PC-9 (cell line): ENCODE measurements around the gene SIGLEC15. TPM values are rescaled to one million over a fixed set of nuclear protein-coding genes. Genes with fewer than 3 reads are reported as not detected.
A peak's percentile ranks its signal among the peaks of the same experiment; 100 is the strongest.

ENCODE experiments used
- BruUV-seq: library from RNA; stranded (reverse); fragments of 400-500 nt; replicated peaks from 2 replicates; lab custom pipeline; 2021; lab: Mats Ljungman, UMichigan
- CTCF ChIA-PET: fragments of 300-600 bp; sonication (Branson Sonifier 250); formaldehyde crosslinking; loops from one replicate; lab custom pipeline; 2022; ENCODE audit warnings: antibody characterized with exemption; lab: Charles Lee
- POLR2A ChIA-PET: fragments of 300-600 bp; sonication (Branson Sonifier 250); formaldehyde crosslinking; loops from one replicate; lab custom pipeline; 2022; ENCODE audit warnings: antibody characterized with exemption; ENCODE audit not compliant: unreplicated experiment; lab: Charles Lee
- DNase-seq, 2 experiments: peaks; one replicate each; pipeline versions ENCODE4 v3.0.0 to v3.0.0-alpha.2; 2015 to 2022; ENCODE audit warnings: mixed read lengths in 1 of 2
- H2AFZ ChIP-seq: fragments of 200-600 bp; sonication (generic); 2 replicates; pipeline ENCODE4 v1.8.1; 2017; ENCODE audit warnings: antibody characterized with exemption
- H3F3A ChIP-seq: fragments of 200-600 bp; sonication (generic); 2 replicates; pipeline ENCODE4 v1.8.1; 2017; ENCODE audit warnings: antibody characterized with exemption, mild to moderate bottlenecking, low read depth; ENCODE audit not compliant: insufficient read depth
- H3K27ac ChIP-seq: fragments of 200-600 bp; sonication (generic); 2 replicates; pipeline ENCODE4 v1.6.1; 2016; ENCODE audit warnings: mixed run types
- H3K27me3 ChIP-seq: fragments of 200-600 bp; sonication (generic); 2 replicates; pipeline ENCODE4 v1.6.1; 2016; ENCODE audit warnings: low read depth, mixed run types; ENCODE audit not compliant: insufficient read depth
- H3K36me3 ChIP-seq: fragments of 200-600 bp; sonication (generic); 2 replicates; pipeline ENCODE4 v1.6.1; 2016; ENCODE audit warnings: low read depth, mixed run types
- H3K4me1 ChIP-seq: fragments of 200-600 bp; sonication (generic); replicated peaks from 2 replicates; pipeline ENCODE4 v1.6.1; 2016; ENCODE audit warnings: mixed run types; ENCODE audit not compliant: insufficient read depth
- H3K4me2 ChIP-seq: fragments of 200-600 bp; sonication (generic); 2 replicates; pipeline ENCODE4 v1.6.1; 2017; ENCODE audit warnings: mixed run types
- H3K4me3 ChIP-seq: fragments of 200-600 bp; sonication (generic); 2 replicates; pipeline ENCODE4 v1.6.1; 2016; ENCODE audit warnings: mixed run types
- H3K79me2 ChIP-seq: fragments of 200-600 bp; sonication (generic); 2 replicates; pipeline ENCODE4 v1.6.1; 2017; ENCODE audit warnings: low read depth, mixed run types
- H3K9me2 ChIP-seq: fragments of 200-600 bp; sonication (generic); 2 replicates; pipeline ENCODE4 v1.8.1; 2017; ENCODE audit warnings: mild to moderate bottlenecking; ENCODE audit not compliant: insufficient read depth
- H3K9me3 ChIP-seq: fragments of 200-600 bp; sonication (generic); 2 replicates; pipeline ENCODE4 v1.8.1; 2016; ENCODE audit warnings: low read depth; ENCODE audit not compliant: insufficient read depth
- H4K20me1 ChIP-seq: fragments of 200-600 bp; sonication (generic); 2 replicates; pipeline ENCODE4 v1.8.1; 2017; ENCODE audit not compliant: insufficient read depth
- EZH2 ChIP-seq: fragments of 200-600 bp; sonication (generic); IDR thresholded peaks from 2 replicates; pipeline ENCODE4 v1.8.0; 2017; ENCODE audit warnings: antibody characterized with exemption, low read depth
- intact Hi-C: fragments of 100-400 bp; cut with micrococcal nuclease; formaldehyde crosslinking; loops from one replicate; pipeline ENCODE4 v1.10.0; 2022; ENCODE audit not compliant: unreplicated experiment
- total RNA-seq: library from RNA; stranded (reverse); gene quantifications from 2 replicates; pipeline ENCODE4 v1.2.3, GENCODE V29; 2021
- TF ChIP-seq, protein P1 (sequence below): fragments of 200-600 bp; sonication (generic); conservative IDR thresholded peaks from 2 replicates; pipeline ENCODE4 v1.6.1; 2017; ENCODE audit warnings: mixed run types, antibody characterized with exemption, mild to moderate bottlenecking, moderate library complexity

The SIGLEC15 gene
- total RNA-seq, 1 experiment from 2014 or later, result 1.0 TPM

DNA sequence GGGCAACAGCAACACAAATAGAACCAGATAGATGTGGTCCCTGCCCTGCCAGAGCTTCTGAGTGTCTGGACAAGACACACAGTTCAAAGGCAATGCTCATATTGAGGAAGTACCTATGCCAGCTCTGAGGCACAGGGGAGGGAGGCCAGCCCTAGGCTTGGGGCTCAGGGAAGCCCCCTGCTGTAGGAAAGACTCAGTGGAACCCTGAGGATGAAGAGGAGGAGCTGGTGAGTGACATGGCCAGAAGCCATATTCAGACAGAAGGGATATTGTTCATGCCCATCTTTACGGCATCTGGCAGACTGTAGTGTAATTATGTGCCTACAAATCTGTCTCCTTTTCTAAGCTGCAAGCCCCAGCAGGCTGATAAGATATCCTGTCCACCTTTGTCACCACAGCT lies 8.8 kb downstream of the SIGLEC15 start:
- H2AFZ ChIP-seq, result no peak overlapping the region
- CTCF ChIA-PET, result no interaction called here

DNA sequence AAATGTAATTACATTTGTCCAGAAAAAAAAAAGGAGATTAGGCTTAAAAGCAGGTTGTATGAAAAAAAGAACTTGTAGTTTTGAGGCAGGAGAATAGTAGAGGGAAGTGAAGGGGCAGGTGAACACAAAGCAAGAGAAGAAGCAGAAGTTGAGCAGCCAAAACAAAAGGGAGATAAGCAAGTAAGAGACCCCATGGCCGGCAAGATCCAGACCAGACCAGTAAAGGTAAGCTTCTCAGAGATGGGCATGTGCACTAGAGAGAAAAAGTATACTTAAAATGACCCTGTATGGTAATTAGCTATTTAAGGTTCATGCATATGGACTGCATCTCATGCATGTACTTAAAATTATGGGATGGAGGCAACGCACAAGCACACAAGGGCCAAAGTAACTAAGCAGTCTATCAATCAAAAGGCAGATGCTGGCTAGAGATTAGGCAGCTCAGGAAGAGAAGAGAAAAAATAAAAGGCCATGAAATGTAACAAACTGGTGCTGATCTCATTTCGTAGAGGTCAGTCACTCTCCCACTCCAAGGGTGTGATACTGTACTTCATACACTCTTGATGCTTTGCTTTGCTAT lies 9.7 kb downstream of the SIGLEC15 start:
- H3K27ac ChIP-seq, result no peak overlapping the region
- intact Hi-C loops, result no loop called here
- H3K27me3 ChIP-seq, result no peaks in the 10 kb centered on the region
- no TSS peak for BruUV-seq
- 0 out of 2 replicates have a peak overlapping the region, but pooled peaks have one; percentile 11 for H3K4me2 ChIP-seq
- DNase-seq, result no peak
- peaks cover under 1% of the 10 kb centered on the region; the same call in 1 of the 2 replicates for H3F3A ChIP-seq
- no peaks in the 10 kb centered on the region for H3K79me2 ChIP-seq
- no peaks in the 10 kb centered on the region for H3K9me2 ChIP-seq
- CTCF ChIA-PET, result no interaction called here
- no peak for TF ChIP-seq EZH2
- TF ChIP-seq, protein P1, sequence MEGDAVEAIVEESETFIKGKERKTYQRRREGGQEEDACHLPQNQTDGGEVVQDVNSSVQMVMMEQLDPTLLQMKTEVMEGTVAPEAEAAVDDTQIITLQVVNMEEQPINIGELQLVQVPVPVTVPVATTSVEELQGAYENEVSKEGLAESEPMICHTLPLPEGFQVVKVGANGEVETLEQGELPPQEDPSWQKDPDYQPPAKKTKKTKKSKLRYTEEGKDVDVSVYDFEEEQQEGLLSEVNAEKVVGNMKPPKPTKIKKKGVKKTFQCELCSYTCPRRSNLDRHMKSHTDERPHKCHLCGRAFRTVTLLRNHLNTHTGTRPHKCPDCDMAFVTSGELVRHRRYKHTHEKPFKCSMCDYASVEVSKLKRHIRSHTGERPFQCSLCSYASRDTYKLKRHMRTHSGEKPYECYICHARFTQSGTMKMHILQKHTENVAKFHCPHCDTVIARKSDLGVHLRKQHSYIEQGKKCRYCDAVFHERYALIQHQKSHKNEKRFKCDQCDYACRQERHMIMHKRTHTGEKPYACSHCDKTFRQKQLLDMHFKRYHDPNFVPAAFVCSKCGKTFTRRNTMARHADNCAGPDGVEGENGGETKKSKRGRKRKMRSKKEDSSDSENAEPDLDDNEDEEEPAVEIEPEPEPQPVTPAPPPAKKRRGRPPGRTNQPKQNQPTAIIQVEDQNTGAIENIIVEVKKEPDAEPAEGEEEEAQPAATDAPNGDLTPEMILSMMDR, result no peak
- H3K4me1 ChIP-seq, result peaks cover 47% of the 10 kb centered on the region
- H2AFZ ChIP-seq, result no peak overlapping the region
- no peaks in the 10 kb centered on the region for H4K20me1 ChIP-seq
- H3K36me3 ChIP-seq, result no peaks in the 10 kb centered on the region
- H3K9me3 ChIP-seq, result no peaks in the 10 kb centered on the region
- POLR2A ChIA-PET, result interaction anchor here (0.6 kb wide), 1 partner anchor 474 kb away, joined by 6 read pairs; no protein-coding TSS in a partner anchor
- no peak overlapping the region for H3K4me3 ChIP-seq

More for the DNA sequence above, 8.8 kb downstream of the SIGLEC15 start:
- Histone ChIP-seq H3K4me2 (no peak overlapping the region), H4K20me1 (no peaks in the 10 kb centered on the region), H3K36me3 (no peaks in the 10 kb centered on the region), H3K9me2 (no peaks in the 10 kb centered on the region), H3K27ac (no peak overlapping the region), H3K27me3 (no peaks in the 10 kb centered on the region), H3K9me3 (no peaks in the 10 kb centered on the region), H3F3A (peaks cover 9% of the 10 kb centered on the region), H3K4me3 (no peak overlapping the region), H3K4me1 (peaks cover 49% of the 10 kb centered on the region), H3K79me2 (no peaks in the 10 kb centered on the region)
- POLR2A ChIA-PET, result interaction anchor here (0.6 kb wide), 1 partner anchor 475 kb away, joined by 6 read pairs; no protein-coding TSS in a partner anchor
- TF ChIP-seq, protein P1, result no peak
- intact Hi-C loops, result no loop called here
- DNase-seq, result no peak
- no TSS peak for BruUV-seq

DNA sequence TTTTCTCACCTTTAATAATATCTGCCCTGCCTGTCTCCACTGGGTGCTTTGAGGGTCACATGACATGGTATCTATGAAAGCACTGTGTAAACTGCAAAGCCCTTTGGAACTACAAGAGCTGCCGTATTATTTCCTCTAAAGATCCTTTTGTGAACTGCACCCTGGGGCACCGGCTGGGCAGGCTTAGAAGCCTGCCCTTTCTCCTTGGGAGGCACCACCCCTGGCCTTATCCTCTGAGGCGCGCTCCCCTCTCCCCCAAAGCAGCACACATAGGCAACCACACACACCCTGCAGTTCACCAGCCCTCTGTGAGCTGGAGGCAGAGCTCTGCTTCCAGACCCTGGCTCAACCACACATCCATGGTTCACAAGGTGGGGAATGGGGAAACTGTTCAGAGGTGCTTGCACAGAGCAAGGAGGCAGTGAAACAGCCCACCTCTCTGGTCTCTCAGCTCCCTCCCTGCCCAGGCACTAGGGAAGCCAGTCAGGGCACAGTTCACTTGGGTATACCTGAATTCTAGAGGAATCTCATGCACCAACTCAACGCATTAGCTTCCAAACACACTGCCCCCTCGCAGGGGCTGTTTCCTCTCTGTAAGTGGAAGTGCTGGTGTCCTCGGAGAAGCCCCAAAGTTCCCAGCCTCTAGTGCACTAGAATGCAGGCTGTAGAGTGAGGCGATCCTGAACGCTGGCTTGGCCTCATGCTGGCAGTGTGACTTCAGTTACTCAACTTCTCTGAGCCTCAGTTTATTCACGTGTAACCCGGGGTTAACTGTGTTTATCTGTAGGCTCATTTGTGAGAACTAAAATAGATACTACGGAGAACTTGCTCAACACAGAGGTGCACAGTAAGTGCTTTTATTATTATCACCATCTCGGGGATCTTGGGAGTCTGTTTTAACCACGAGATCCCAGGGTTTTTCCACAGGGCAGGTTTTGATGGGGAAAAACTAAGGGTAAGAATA lies 11.0 kb downstream of the SIGLEC15 start:
- no peak overlapping the region for H3K4me2 ChIP-seq
- ChIA-PET POLR2A (no interaction called here), CTCF (no interaction called here)
- no peaks in the 10 kb centered on the region for H3K36me3 ChIP-seq
- no peak overlapping the region for H2AFZ ChIP-seq
- H3K27me3 ChIP-seq, result no peaks in the 10 kb centered on the region
- no peaks in the 10 kb centered on the region for H3K9me3 ChIP-seq
- no peaks in the 10 kb centered on the region for H4K20me1 ChIP-seq
- H3F3A ChIP-seq, result no peaks in the 10 kb centered on the region; the same call in 1 of the 2 replicates
- DNase-seq, result peak in 1 of 2 experiments; percentile 49
- H3K79me2 ChIP-seq, result no peaks in the 10 kb centered on the region
- no peak overlapping the region for H3K27ac ChIP-seq
- no TSS peak for BruUV-seq
- no peak overlapping the region for H3K4me3 ChIP-seq
- peaks cover 42% of the 10 kb centered on the region for H3K4me1 ChIP-seq
- TF ChIP-seq, protein P1, result no peak
- TF ChIP-seq EZH2, result no peak
- H3K9me2 ChIP-seq, result no peaks in the 10 kb centered on the region
- intact Hi-C loops, result no loop called here
